ENCODE data around the gene SIPA1.
A peak's percentile ranks its signal among the peaks of the same experiment; 100 is the strongest.

Gene SIPA1

DNA sequence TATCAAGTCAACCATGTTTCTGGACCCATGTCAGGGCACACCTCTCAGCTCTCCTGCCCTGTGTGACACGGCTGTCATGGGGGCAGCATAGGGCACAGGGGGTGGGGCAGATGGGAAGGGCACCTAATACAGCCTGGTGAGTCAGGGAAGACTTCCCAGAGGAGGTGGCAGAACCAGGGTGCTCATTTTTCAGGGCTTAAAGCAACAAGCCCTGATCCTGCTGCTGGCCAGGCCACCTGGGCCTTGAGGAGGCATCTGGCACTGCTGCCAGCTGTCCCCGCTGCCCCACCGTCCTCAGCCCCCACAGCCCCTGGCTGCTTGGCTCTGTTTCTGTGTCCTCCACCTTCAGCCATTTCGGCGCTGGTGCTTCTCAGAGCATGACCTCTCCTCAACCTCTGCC is 28.2 kb upstream of the SIPA1 start:
- DNase-seq, result no peak

DNA sequence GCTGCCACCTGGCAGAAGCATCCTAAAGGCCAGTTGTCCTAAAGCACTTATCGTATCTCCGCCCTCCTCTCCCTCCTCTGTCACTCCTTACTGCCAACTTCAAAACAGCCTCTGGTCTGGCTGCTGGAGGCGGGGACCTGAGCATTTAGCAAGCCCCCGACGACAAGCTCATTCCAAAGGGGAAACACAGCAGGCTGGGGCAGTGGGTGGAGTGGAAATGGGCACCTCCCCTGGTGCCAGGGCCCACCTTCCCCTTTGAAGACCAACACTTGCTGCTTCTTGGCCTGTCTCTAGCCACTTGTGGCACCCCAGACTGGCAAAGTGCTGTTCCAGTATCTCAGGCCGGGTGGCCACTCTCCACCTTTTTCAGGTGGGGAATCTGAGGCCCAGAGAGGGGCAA is 27.5 kb upstream of the SIPA1 start:
- DNase-seq, result no peak

DNA sequence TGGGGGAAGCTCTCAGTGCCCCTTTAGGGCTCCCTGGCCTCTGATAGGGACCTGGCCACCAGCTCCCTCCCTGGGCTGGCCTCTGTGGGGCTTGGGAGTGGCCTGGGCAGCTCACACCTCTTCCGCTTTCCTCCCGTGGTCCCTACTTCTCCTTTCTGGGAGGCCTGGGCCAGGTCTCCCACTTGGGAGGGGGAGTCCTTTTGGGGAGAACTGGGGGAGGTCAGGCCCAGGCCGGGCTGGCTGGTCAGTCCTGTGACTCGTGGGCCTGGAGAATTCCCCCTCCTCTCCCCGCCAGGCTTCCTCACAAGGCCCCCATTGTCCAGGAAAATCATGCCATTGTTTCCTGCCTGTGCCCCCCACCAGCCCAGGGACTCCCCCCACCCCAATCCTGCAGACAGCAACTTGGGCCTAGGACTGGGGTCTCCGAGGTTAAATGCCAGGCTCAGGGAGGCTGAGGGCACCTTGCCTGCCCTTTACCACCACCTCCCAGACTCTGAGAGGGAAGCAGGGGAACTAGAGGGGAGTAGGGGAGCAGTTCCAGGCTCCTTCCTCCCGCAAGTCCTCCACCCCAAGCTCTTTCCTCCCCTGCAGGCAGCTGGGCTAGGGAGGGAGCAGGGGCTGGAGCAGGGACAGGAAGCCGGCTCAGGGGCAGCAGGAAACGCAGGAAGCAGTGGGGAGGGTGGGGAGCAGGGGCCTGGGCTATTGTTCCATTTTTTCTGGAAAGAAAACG is 26.7 kb upstream of the SIPA1 start:
- no peak for DNase-seq

DNA sequence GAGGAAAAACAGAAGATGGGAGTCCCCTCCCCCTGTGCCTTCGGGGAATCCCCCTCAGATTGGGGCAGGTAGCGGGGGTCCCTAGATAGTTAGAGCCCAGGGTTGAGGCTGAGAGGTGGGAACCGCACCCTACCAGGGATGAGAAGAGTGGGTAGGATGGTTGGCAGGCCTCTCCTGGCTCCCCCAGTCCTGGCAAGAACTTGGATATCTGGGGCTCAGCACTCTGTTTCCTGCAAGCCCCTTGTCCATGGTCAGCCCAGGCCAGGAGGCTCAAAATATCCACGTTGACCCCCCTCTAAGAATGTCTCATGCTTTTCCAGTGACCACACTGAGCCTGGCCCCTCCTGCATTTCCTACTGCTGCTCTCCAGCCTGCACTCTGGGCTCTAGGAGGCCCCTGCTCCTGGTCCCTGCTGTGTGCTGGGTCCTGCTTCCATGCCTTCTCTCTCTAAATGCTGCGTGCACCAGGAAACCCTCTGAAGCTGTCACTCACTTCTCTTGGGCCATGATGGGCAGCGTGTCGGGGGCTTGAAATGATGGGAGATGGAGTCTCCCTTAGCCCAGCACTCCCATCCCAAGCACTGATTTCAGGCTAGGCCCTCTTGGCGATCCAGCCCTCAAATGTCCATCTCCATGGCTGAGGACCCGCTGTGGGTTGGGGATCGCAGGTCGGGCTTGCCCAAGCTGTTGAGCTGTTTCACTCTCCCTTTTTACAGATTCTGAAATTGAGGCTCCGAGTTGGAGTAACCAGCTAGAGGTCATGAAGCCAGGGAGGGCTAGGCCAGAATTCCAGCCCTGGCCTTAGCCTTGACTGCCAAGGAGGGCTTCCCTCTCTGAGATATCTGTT is 25.9 kb upstream of the SIPA1 start:
- no peak for DNase-seq

DNA sequence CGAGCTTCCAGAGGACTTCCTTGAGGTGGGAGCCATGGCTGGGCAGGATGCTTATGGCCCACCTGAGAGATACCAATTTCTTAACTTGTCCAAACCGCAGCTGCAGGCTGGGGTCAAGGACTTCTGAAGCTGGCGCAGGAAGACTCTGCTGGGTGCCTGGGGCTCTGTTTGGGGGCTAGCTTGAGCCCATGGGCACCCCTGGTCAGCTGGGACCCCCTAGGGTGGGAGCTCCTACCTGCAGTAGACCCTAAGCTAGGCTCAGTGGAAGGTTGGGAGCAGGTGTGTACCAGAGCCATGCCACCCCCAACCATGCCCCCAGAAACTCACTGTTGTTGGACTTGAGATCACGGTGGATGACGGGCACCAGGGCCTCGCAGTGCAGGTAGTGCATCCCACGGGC is 25.2 kb upstream of the SIPA1 start:
- DNase-seq, result no peak

DNA sequence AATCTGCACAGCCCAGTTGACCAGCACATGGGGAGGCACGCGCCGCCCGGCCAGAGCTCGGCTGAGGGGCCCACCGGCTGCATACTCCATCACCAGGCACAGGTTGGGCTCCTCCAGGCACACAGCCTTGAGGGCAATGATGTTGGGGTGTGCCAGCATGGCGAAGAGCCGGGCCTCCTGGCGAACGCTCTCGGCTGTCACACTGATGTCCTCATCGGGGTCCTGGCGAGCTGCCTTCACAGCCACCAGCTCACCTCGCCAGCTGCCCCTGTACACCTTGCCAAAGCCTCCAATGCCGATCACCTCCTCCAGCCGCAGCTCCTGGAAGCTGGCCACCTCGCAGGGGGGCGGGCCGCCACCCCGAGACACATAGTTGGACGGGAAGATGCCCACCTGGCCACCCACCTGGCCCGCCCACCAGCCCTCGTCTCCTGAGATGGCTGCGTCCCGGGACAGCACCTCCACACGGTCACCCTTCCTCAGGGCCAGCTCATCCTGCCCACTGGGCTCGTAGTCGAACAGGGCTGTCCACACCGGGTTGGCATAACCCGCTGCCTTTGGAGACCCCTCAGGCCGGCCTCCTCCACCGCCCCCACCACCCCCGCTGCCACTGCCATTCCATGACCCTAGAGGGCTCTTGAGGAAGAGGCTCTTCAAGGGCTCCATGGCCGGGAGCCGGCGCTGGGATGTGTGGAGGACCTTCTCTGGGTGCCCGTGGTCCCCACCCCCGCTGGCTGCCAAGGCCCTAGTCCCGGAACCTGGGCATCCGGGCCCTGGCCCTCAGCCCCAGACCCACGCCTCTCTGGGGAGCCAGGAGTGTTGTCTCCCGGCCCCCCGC is 24.6 kb upstream of the SIPA1 start:
- no peak for DNase-seq

DNA sequence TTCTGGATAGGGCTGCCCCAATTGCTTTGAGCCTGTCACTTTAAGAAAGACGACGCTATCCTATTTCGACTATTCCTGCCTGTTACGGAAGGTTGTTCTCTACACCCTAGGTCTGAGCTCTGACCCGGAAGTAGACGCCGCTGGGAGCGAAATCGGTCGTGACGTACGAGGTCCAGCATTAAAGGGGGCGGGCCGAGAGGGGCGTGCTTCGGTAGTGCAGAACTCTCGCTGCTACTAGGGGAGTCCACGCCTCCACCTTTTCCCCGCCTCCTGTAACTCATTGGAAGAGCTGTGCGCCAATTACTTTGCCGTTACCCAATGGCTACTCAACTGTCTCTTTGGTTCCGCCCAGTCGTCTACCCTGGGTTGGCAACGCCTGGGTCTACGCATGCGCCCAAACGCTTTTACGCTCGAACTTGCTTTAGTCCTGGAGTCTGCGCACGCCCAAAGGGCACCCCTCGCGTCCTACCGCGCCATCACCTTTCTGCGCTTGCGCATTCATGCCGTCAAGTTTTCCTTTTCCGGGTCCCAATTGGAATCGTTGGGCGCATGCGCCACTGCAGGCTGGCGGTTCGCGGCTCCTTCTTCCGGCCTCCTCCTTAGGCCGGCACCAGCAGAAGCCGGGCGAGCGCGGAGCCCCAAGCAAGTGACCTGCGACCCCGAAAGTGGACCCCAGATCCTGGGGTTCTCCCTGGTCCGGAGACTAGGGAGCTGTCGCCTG is 22.5 kb upstream of the SIPA1 start, which contains the start of gene PCNX3:
Gene PCNX3 (plus strand): TSS at position 548 of the 721 bp plus-strand sequence. CDS start 536 bp downstream, outside the sequence.
- peak; percentile 100 for DNase-seq

DNA sequence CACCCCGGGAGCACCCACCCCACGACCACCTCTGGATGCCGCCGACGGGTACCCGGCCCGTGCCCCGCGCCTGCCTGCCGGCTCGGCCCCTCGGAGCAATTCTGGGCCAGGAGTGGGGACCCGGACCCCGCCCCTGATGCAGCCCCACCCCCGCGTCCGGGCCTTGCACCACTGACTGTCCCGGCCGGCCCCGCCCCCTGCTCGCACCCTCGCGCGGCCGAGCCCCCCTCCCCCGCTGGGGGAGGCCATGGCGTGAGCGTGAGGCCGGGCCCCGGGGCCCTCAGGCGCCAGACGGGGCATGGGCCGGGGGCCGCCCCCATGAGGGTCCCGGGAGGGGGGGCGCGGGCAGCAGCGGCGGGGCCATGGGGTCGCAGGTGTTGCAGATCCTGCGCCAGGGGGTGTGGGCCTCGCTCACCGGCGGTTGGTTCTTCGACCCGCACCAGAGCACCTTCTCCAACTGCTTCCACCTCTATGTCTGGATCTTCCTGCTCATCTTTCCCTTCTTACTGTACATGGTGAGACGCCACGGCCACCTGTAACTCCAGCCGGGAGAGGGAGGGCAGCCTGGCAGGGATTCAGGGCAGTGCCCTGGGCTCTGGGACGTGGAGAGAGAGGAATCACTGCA is 21.8 kb upstream of the SIPA1 start:
- DNase-seq, result peak; percentile 51

DNA sequence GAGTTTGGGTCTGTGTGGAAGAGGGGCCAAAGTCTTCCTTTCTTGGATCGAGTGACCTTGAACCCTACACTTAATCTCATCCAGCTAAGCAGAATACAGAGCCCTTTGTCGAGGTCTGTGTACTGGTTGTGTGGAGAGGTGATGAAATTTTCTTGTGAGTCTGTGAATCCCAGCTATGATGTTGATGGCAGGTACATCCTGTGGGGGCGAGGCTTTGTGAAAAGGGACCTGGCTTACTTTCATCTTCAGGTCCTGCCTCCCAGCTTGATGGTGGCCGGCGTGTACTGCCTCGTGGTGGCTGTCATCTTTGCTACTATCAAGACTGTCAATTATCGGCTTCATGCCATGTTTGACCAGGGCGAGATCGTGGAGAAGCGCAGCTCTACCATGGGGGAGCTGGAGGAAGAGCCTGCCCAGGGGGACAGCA is 21.3 kb upstream of the SIPA1 start:
- DNase-seq, result no peak

DNA sequence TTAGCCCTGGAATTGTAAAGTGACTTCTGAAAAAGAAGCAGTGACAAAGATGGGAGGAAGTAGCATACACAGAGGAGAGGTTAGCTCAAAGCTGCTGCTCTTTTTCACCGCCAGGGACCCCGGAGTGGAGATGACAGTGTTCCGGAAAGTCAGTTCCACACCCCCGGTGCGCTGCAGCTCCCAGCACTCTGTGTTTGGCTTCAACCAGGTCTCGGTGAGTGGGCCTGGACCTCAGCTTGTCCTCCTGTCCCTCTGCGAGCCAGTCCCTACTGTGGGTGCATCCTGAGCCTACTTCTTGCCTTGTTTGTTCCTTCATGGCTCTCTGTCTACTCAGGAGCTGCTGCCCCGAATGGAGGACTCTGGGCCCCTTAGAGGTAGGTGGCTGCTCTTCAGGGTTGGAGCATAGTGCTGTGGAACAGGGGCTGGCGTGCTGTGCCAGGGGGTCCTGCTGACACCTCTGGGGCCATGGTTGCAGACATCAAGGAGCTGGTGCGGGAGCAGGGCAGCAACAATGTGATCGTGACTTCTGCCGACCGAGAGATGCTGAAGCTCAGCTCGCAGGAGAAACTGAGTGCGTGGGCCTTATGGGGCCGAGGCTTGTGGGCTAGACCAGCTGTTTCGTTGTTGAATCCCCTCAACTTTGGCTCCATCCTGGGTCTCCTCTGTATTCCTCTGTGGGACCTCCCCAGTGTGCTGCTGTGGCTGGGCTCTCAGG is 20.6 kb upstream of the SIPA1 start:
- no peak for DNase-seq

DNA sequence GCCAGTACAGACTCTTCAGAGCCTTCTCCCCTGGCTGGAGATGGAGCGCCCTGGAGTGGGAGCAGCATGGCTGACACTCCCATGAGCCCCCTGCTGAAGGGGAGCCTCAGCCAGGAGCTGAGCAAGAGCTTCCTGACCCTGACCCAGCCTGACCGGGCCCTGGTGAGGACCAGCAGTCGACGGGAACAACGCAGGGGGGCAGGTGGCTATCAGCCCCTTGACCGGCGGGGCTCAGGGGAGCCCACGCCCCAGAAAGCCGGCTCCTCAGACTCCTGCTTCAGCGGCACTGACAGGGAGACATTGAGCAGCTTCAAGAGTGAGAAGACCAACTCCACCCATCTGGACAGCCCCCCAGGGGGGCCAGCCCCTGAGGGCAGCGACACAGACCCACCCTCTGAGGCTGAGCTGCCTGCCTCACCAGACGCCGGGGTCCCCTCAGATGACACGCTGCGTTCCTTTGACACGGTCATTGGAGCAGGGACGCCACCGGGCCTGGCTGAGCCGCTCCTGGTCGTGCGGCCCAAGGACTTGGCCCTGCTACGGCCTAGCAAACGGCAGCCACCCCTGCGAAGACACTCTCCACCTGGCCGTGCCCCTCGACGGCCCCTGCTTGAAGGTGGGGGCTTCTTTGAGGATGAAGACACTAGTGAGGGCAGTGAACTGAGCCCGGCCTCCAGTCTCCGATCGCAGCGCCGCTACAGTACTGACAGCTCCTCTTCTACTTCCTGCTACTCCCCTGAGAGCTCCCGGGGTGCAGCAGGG is 19.7 kb upstream of the SIPA1 start:
- no peak for DNase-seq

DNA sequence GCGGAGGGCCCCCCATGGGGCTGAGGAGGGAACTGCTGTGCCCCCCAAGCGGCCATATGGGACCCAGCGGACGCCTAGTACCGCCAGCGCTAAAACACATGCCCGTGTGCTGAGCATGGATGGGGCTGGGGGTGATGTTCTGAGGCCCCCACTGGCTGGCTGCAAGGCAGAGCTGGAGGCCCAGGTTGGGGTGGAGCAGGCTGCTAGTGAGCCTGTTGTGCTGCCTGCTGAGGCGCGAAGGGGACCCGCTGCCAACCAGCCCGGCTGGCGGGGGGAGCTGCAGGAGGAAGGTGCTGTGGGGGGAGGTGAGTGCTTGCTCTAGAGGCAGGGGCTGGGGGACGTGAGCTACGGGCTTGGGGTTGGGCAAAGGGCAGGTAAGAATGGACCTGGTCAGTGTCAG is 19.1 kb upstream of the SIPA1 start:
- DNase-seq, result no peak

DNA sequence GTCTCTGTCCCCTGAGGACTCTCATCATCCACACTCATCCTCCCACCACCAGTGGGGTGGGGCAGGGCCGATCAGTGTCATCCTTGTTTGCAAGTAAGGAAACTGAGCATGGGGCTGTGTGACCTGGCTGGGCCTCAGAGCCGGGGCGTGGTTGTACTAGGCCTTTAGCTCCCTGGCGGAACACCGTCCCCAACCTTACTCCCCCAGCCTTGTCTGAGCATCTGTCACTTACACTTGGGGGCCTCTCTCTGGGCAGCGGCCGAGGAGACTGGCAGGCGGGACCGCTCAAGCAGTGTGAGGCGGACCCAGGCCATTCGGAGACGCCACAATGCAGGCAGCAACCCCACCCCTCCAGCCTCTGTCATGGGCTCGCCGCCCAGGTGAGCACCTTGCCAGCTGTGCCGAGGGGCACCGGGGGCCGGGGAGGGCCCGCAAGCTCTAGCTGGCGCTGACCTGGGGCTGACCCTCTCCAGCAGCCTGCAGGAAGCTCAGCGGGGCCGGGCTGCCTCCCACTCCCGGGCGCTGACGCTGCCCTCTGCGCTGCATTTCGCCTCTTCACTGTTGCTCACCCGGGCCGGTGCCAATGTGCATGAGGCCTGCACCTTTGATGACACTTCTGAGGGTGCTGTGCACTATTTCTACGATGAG is 18.5 kb upstream of the SIPA1 start:
- DNase-seq, result no peak

DNA sequence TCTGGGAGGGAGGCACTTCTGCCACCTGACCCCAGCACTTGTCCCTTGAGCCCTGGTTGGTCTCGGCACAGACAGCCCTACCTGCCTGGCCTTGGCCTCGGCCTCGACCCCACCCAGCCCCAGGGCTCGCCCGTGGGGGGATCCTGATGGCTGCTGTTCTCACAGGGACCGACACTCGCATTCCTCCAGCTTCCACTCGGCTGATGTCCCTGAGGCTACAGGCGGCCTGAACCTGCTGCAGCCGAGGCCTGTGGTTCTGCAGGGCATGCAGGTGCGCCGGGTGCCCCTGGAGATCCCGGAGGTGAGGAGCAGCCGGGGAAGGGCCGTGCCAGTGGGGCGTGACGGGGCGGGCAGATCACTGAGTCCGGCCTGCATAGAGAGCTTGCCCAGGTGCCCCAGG is 17.2 kb upstream of the SIPA1 start:
- no peak for DNase-seq

DNA sequence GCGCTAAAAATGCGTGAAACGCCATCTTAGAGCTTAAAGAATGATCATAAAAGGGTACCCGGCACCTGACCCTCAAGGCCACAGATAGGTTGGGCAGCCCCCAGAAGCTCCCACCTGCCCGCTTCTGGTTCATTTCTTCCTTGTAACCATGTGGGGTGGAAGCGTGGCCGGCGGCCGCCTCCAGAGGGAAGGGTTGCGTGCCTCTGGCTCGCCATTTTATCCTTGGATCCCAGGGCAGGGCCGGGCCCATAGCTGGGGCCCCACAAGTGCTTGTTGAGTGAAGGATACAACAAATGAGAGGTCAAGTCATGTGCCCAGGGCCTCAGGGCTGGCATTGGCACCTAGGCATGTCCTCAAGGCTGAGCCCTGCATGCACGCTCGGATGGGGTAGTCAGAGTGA is 16.4 kb upstream of the SIPA1 start:
- no peak for DNase-seq

DNA sequence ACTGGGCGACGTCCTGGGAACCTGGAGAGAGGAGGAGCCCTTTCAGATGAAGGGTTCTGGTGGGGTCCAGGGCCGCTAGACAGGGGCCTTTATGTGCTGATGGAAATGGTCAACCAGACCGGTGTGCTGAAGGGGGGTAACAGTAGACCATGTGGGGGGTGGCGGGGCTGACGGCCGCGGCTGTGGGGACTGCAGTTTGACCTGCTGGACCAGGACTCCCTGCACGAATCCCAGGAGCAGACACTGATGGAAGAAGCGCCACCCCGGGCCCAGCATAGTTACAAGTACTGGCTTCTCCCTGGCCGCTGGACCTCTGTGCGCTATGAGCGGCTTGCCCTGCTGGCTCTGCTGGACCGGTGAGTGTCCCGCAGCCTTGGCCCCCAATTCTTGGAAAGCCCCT is 15.9 kb upstream of the SIPA1 start:
- DNase-seq, result no peak

DNA sequence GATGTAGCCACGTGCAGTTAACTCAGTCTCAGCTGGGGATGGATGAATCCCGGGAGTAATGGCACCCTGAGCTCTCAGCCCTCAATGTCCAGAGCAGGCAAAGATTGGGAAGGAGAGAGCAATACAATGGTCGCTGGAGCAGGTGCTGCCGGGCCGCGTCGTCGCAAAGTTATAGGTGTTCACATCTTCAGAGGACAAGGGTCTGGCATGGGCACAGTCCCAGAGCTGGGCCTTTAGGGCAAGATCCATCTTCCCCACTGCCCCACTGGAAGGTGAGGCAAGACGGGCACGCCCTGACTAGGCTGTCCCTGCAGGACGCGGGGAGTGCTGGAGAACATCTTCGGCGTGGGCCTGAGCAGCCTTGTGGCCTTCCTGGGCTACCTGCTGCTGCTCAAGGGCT is 14.7 kb upstream of the SIPA1 start:
- no peak for DNase-seq

DNA sequence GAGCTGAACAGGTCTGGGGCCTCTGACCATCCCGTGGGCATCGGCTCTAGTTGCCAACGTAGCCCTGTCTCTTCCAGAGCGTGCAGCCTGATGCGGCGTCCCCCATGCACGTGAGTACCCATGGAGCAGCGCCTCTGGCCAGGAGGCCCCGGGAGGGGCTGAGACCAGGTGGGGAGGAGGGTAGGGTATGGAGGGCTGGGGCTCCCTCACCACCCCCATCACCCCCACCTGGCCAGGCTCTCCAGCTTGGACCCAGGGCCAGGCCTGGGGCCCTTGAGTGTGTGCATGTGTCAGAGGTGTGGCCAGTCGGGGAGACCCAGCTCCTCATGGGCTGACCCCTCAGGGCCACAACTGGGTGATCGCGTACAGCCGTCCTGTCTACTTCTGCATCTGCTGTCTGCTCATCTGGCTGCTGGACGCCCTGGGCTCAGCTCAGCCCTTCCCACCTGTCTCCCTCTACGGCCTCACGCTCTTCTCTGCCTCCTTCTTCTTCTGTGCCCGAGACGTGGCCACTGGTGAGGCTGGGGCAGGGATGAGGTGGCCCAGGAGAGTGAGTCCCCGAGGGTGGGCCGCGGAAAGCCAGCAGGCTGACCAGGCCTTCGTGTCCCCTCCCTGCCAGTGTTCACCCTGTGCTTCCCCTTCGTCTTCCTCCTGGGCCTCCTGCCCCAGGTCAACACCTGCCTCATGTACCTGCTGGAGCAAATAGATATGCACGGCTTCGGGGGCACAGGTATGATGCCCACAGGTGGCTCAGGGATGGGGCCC is 13.9 kb upstream of the SIPA1 start:
- DNase-seq, result no peak

DNA sequence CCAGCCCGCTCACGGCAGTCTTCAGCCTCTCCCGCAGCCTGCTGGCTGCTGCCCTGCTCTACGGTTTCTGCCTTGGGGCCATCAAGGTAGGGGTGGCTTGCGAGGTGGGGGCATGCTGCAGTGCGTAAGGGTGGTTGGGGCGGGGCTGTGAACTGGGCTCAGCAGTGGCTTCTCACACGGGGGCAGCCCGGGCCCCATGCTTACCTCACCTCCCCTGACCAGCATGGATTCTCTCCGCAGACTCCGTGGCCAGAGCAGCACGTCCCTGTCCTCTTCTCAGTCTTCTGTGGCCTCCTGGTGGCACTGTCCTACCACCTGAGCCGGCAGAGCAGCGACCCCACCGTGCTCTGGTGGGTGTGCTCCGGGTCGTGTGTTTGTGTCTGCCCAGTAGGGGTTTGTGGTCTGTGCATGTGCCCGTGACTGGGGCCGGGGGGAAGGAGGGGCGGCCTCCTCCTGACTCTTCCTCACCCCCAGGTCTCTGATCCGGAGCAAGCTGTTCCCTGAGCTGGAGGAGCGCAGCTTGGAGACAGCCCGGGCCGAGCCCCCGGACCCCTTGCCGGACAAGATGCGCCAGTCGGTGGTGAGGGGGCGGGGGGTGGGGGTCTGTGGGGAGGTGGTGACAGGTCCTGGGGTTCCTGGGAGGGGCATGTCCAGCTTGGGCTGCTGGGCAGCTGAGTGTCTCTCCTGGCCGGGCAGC is 12.8 kb upstream of the SIPA1 start:
- no peak for DNase-seq

Measured in NCI-H82 (cell line).